Measurements from ENCODE around the gene UBXN7. TPM values are rescaled to one million over a fixed set of nuclear protein-coding genes. Genes with fewer than 3 reads are reported as not detected.
A peak's percentile ranks its signal among the peaks of the same experiment; 100 is the strongest.

The UBXN7 gene
- total and polyA plus RNA-seq, 2 of the 4 experiments (the other 2 are of a cell fraction): 8.6 to 16.1 TPM

- H2AFZ ChIP-seq (replicated peaks; ENCODE audit: low read length, poor library complexity): no peak overlapping the region
- peaks cover 3% of the 10 kb centered on the region; the same call in 1 of the 2 replicates for H3K36me3 ChIP-seq (ENCODE audit: control insufficient read depth, insufficient read depth, low read length)
- no peaks in the 10 kb centered on the region for H3K4me1 ChIP-seq (ENCODE audit: control insufficient read depth, insufficient read depth, low read length)
- no CpG with 5 or more reads among the region's 7 CpGs for WGBS, 2 experiments (ENCODE audit: extremely low coverage in 2 of 2, insufficient read length in 1 of 2)
- no peak overlapping the region for H3K4me3 ChIP-seq (ENCODE audit: insufficient read depth, low read depth, low read length)
- no peaks in the 10 kb centered on the region for H3K79me1 ChIP-seq (ENCODE audit: low read depth in 1 of 2, low read length in 2 of 2)
- peaks cover 3% of the 10 kb centered on the region for H3K9me1 ChIP-seq (ENCODE audit: insufficient read depth, low read length)
- no peaks in the 10 kb centered on the region for H3K27me3 ChIP-seq (ENCODE audit: control insufficient read depth, insufficient read depth, low read length)
- DNase-seq (peak; percentile 72), ATAC-seq (ENCODE audit: low read depth) (peak; percentile 84)
- no peak overlapping the region for H3K14ac ChIP-seq (replicated peaks; ENCODE audit: low read depth, low read length)
- no peaks in the 10 kb centered on the region for H3K9me3 ChIP-seq (ENCODE audit: control insufficient read depth, insufficient read depth, low read length)
- no peak overlapping the region for H2BK5ac ChIP-seq (ENCODE audit: low read depth, low read length, poor library complexity, severe bottlenecking)
- POLR2A ChIA-PET (ENCODE audit: unreplicated experiment): interaction anchor here (0.6 to 1.0 kb wide), 2 partner anchors 21 to 45 kb away, joined by 6 to 10 read pairs; no protein-coding TSS in a partner anchor
- no peak overlapping the region for H2BK120ac ChIP-seq (ENCODE audit: low read depth, low read length)
- dilution Hi-C loops (cut with HindIII; ENCODE audit: low sequenced_read_pairs, unreplicated experiment) (no loop called here), in situ Hi-C loops (cut with MboI; ENCODE audit: low sequenced_read_pairs) (no loop called here), intact Hi-C loops (cut with micrococcal nuclease) (no loop called here)
- H3K4ac ChIP-seq (ENCODE audit: low read depth, low read length): no peak overlapping the region
- H3K56ac ChIP-seq (ENCODE audit: extremely low read depth, insufficient read depth, low read length): no peak overlapping the region
- H4K20me1 ChIP-seq (ENCODE audit: insufficient read depth, low read length): no peaks in the 10 kb centered on the region
- H2AK9ac ChIP-seq (replicated peaks; ENCODE audit: low read depth, low read length, poor library complexity): no peak overlapping the region
- no peak overlapping the region for H4K5ac ChIP-seq (ENCODE audit: low read depth, low read length)
- TF ChIP-seq BHLHE40 (IDR thresholded peaks at IDR 0.05; ENCODE audit: low read depth, low read length) (no peak), CEBPB (IDR thresholded peaks at IDR 0.05; ENCODE audit: low read depth, low read length) (0 out of 2 replicates have a peak, but pooled peaks have one; percentile 23)
- TF ChIP-seq, protein P1, sequence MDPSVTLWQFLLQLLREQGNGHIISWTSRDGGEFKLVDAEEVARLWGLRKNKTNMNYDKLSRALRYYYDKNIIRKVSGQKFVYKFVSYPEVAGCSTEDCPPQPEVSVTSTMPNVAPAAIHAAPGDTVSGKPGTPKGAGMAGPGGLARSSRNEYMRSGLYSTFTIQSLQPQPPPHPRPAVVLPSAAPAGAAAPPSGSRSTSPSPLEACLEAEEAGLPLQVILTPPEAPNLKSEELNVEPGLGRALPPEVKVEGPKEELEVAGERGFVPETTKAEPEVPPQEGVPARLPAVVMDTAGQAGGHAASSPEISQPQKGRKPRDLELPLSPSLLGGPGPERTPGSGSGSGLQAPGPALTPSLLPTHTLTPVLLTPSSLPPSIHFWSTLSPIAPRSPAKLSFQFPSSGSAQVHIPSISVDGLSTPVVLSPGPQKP (IDR thresholded peaks at IDR 0.05; ENCODE audit: borderline replicate concordance, low read depth, low read length): no peak
- H4K91ac ChIP-seq (ENCODE audit: insufficient read depth, low read depth, low read length): no peak overlapping the region
- no peak overlapping the region for H2AK5ac ChIP-seq (ENCODE audit: low read depth, low read length)
- no peak overlapping the region for H3K18ac ChIP-seq (ENCODE audit: low read depth, low read length)
- H4K8ac ChIP-seq (ENCODE audit: low read depth in 2 of 2, low read length in 2 of 2): no peak overlapping the region
- H3K27ac ChIP-seq (ENCODE audit: insufficient read depth, low read length): no peak overlapping the region
- H3K4me2 ChIP-seq (ENCODE audit: low read depth, low read length): no peak overlapping the region
- BruUV-seq (replicated peaks): no TSS peak
- CTCF ChIA-PET: interaction anchor here (0.5 kb wide), 1 partner anchor 60 kb away, joined by 5 read pairs; no protein-coding TSS in a partner anchor
- H3K9ac ChIP-seq (ENCODE audit: low read depth, low read length): no peak overlapping the region
- no peak overlapping the region for H2BK20ac ChIP-seq (ENCODE audit: low read depth, low read length)
- H2BK15ac ChIP-seq (ENCODE audit: low read depth, low read length): no peak overlapping the region
- no peak overlapping the region for H3K23ac ChIP-seq (ENCODE audit: low read depth, low read length)
These were observed 91.1 kb downstream of the UBXN7 start for GRCh38 chr3:196341137-196341536.
